Neural cell (in vitro differentiated cells): Measurements from ENCODE around the gene GRID1. TPM values are rescaled to one million over a fixed set of nuclear protein-coding genes. Genes with fewer than 3 reads are reported as not detected.

Experiments
- H2AFZ ChIP-seq: fragments of 200-600, 300-800 bp; sonication (generic), shearing (Covaris generic); 2 replicates; pipeline ENCODE4 v1.6.0; 2014; ENCODE audit warnings: low read depth, mild to moderate bottlenecking, antibody characterized with exemption, low read length, moderate library complexity
- H3F3A ChIP-seq: fragments of 200-600 bp; shearing (Covaris generic); 2 replicates; pipeline ENCODE4 v1.6.1; 2016; ENCODE audit warnings: mild to moderate bottlenecking, moderate library complexity, mixed read lengths, antibody characterized with exemption, low read length; ENCODE audit not compliant: insufficient read depth, poor library complexity, severe bottlenecking
- H3K27ac ChIP-seq: fragments of 200-600, 300-800 bp; sonication (generic), shearing (Covaris generic); 2 replicates; pipeline ENCODE4 v1.5.1; 2014; ENCODE audit warnings: mild to moderate bottlenecking, low read length, moderate library complexity
- H3K27me3 ChIP-seq: fragments of 300-800, 200-600 bp; sonication (generic), shearing (Covaris generic); 2 replicates; pipeline ENCODE4 v1.6.0; 2014; ENCODE audit warnings: mild to moderate bottlenecking, low read depth, low read length, moderate library complexity; ENCODE audit not compliant: insufficient read depth
- H3K36me3 ChIP-seq: fragments of 300-800, 200-600 bp; sonication (generic), shearing (Covaris generic); 2 replicates; pipeline ENCODE4 v1.5.1; 2014; ENCODE audit warnings: mild to moderate bottlenecking, antibody characterized with exemption, low read length, moderate library complexity; ENCODE audit not compliant: insufficient read depth
- H3K4me2 ChIP-seq: fragments of 300-800, 200-600 bp; sonication (generic), shearing (Covaris generic); 2 replicates; pipeline ENCODE4 v1.6.0; 2014; ENCODE audit warnings: mild to moderate bottlenecking, low read length
- H3K4me3 ChIP-seq: fragments of 300-800, 200-600 bp; sonication (generic), shearing (Covaris generic); 2 replicates; pipeline ENCODE4 v1.5.1; 2014; ENCODE audit warnings: mild to moderate bottlenecking, low read length, moderate library complexity
- H3K79me2 ChIP-seq: fragments of 200-600 bp; shearing (Covaris generic); replicated peaks from 2 replicates; pipeline ENCODE4 v1.6.0; 2014; ENCODE audit warnings: mild to moderate bottlenecking, low read length, moderate library complexity; ENCODE audit not compliant: insufficient read depth
- H3K9ac ChIP-seq: fragments of 300-800, 200-600 bp; sonication (generic), shearing (Covaris generic); 2 replicates; pipeline ENCODE4 v1.6.1; 2016; ENCODE audit warnings: mild to moderate bottlenecking, low read length, mixed read lengths
- H3K9me2 ChIP-seq: fragments of 200-600 bp; shearing (Covaris generic); 2 replicates; pipeline ENCODE4 v1.6.1; 2016; ENCODE audit warnings: mild to moderate bottlenecking, low read length, mixed read lengths; ENCODE audit not compliant: insufficient read depth
- H3K9me3 ChIP-seq: fragments of 200-600, 300-800 bp; sonication (generic), shearing (Covaris generic); 2 replicates; pipeline ENCODE4 v1.6.1; 2016; ENCODE audit warnings: mild to moderate bottlenecking, mixed run types, low read length, moderate library complexity, mixed read lengths
- H4K20me1 ChIP-seq: fragments of 200-600 bp; shearing (Covaris generic); 2 replicates; pipeline ENCODE4 v1.6.1; 2016; ENCODE audit warnings: mild to moderate bottlenecking, mixed run types; ENCODE audit not compliant: insufficient read depth
- CTCF ChIP-seq: fragments of 450-650 bp; IDR thresholded peaks from 2 replicates; pipeline ENCODE4 v1.5.1; 2014; ENCODE audit warnings: antibody characterized with exemption, mild to moderate bottlenecking, moderate library complexity; ENCODE audit not compliant: poor library complexity, severe bottlenecking
- EP300 ChIP-seq: fragments of 450-650 bp; conservative IDR thresholded peaks from 2 replicates; pipeline ENCODE4 v1.6.1; 2014; ENCODE audit warnings: antibody characterized with exemption, mild to moderate bottlenecking, moderate library complexity; ENCODE audit not compliant: poor library complexity, severe bottlenecking
- EZH2 ChIP-seq: fragments of 200-600, 300-800 bp; shearing (Covaris generic), sonication (generic); IDR thresholded peaks from 2 replicates; pipeline ENCODE4 v1.6.1; 2014; ENCODE audit warnings: antibody characterized with exemption, low read length, borderline replicate concordance, mild to moderate bottlenecking; ENCODE audit not compliant: insufficient read depth, poor library complexity, severe bottlenecking
- MXI1 ChIP-seq: fragments of 450-650 bp; conservative IDR thresholded peaks from 2 replicates; pipeline ENCODE4 v1.6.1; 2014; ENCODE audit warnings: antibody characterized with exemption, mild to moderate bottlenecking; ENCODE audit not compliant: poor library complexity, severe bottlenecking
- POLR2AphosphoS5 ChIP-seq: IDR thresholded peaks from 2 replicates; pipeline ENCODE4 v1.6.1; 2012
- RAD21 ChIP-seq: fragments of 450-650 bp; conservative IDR thresholded peaks from 2 replicates; pipeline ENCODE4 v1.6.1; 2014; ENCODE audit warnings: antibody characterized with exemption, mild to moderate bottlenecking, moderate library complexity
- SMC3 ChIP-seq: fragments of 450-650 bp; conservative IDR thresholded peaks from 2 replicates; pipeline ENCODE4 v1.6.1; 2014; ENCODE audit warnings: antibody characterized with exemption, mild to moderate bottlenecking, moderate library complexity; ENCODE audit not compliant: poor library complexity
- TAF1 ChIP-seq: IDR thresholded peaks from 2 replicates; pipeline ENCODE4 v1.6.1; 2012; ENCODE audit warnings: low read depth
- polyA plus RNA-seq: library from polyadenylated mRNA; depleted of rRNA; stranded (reverse); fragments of >200 nt; gene quantifications from 2 replicates; pipeline ENCODE4 v1.2.3, GENCODE V29; 2014
- TF ChIP-seq, protein P1 (sequence below): IDR thresholded peaks from 2 replicates; pipeline ENCODE4 v1.6.1; 2012; ENCODE audit warnings: borderline replicate concordance

Gene GRID1
- polyA plus RNA-seq, 1 donor from 2014 or later, result 7.3 TPM

GRCh38 chr10:86244297-86245014 lies 122.1 kb downstream of the GRID1 start:
- H2AFZ ChIP-seq, result no peak overlapping the region
- H3K9ac ChIP-seq, result no peak overlapping the region
- H3K79me2 ChIP-seq, result no peaks in the 10 kb centered on the region
- no peaks in the 10 kb centered on the region for H4K20me1 ChIP-seq
- no peaks in the 10 kb centered on the region for H3K9me2 ChIP-seq
- no peaks in the 10 kb centered on the region for H3F3A ChIP-seq
- TF ChIP-seq RAD21 (peak; percentile 11), CTCF (no peak), TAF1 (no peak), EZH2 (no peak), EP300 (no peak)
- TF ChIP-seq, protein P1, sequence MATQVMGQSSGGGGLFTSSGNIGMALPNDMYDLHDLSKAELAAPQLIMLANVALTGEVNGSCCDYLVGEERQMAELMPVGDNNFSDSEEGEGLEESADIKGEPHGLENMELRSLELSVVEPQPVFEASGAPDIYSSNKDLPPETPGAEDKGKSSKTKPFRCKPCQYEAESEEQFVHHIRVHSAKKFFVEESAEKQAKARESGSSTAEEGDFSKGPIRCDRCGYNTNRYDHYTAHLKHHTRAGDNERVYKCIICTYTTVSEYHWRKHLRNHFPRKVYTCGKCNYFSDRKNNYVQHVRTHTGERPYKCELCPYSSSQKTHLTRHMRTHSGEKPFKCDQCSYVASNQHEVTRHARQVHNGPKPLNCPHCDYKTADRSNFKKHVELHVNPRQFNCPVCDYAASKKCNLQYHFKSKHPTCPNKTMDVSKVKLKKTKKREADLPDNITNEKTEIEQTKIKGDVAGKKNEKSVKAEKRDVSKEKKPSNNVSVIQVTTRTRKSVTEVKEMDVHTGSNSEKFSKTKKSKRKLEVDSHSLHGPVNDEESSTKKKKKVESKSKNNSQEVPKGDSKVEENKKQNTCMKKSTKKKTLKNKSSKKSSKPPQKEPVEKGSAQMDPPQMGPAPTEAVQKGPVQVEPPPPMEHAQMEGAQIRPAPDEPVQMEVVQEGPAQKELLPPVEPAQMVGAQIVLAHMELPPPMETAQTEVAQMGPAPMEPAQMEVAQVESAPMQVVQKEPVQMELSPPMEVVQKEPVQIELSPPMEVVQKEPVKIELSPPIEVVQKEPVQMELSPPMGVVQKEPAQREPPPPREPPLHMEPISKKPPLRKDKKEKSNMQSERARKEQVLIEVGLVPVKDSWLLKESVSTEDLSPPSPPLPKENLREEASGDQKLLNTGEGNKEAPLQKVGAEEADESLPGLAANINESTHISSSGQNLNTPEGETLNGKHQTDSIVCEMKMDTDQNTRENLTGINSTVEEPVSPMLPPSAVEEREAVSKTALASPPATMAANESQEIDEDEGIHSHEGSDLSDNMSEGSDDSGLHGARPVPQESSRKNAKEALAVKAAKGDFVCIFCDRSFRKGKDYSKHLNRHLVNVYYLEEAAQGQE, result no peak
- H3K27ac ChIP-seq, result peak overlapping the region; percentile 44
- no peaks in the 10 kb centered on the region for H3K27me3 ChIP-seq
- H3K9me3 ChIP-seq, result no peaks in the 10 kb centered on the region
- H3K4me2 ChIP-seq, result no peak overlapping the region
- no peaks in the 10 kb centered on the region for H3K36me3 ChIP-seq
- H3K4me3 ChIP-seq, result peak overlapping the region; percentile 30

- H3K27ac ChIP-seq, result peak overlapping the region; percentile 44
- H3F3A ChIP-seq, result no peaks in the 10 kb centered on the region
- H2AFZ ChIP-seq, result no peak overlapping the region
- no peaks in the 10 kb centered on the region for H3K36me3 ChIP-seq
- H3K4me2 ChIP-seq, result no peak overlapping the region
- TF ChIP-seq CTCF, result no peak
- TF ChIP-seq, protein P1, result no peak
- TF ChIP-seq POLR2AphosphoS5, result no peak
- TF ChIP-seq SMC3, result no peak
- no peak for TF ChIP-seq EP300
- TF ChIP-seq RAD21, result no peak
- no peak for TF ChIP-seq MXI1
- no peak for TF ChIP-seq TAF1
- TF ChIP-seq EZH2, result no peak
- no peaks in the 10 kb centered on the region for H3K27me3 ChIP-seq
- no peak overlapping the region for H3K9ac ChIP-seq
- H3K9me3 ChIP-seq, result no peaks in the 10 kb centered on the region
- no peaks in the 10 kb centered on the region for H3K9me2 ChIP-seq
- no peaks in the 10 kb centered on the region for H4K20me1 ChIP-seq
- no peaks in the 10 kb centered on the region for H3K79me2 ChIP-seq
- no peak overlapping the region for H3K4me3 ChIP-seq
Measured at GRCh38 chr10:86243651-86244155, 122.9 kb downstream of the GRID1 start.
